Tibial nerve (tissue), 4 donors: ENCODE results near the gene OCIAD2.

ENCODE experiments used
- CTCF ChIP-seq, 5 experiments: fragments of 200-600 bp in 3 of 5; fragments of 450-650 bp in 2 of 5; sonication (generic) in 3 of 5; IDR thresholded peaks; one replicate each; pipeline ENCODE4 v1.5.1; 2016 to 2019; ENCODE audit warnings: antibody characterized with exemption in 5 of 5, mild to moderate bottlenecking in 3 of 5, moderate library complexity in 2 of 5
- EP300 ChIP-seq, 2 donors: sonication (generic); formaldehyde crosslinking; IDR thresholded peaks; one replicate each; pipeline ENCODE4 v1.6.1; 2017; ENCODE audit warnings: antibody characterized with exemption in 2 of 2, mild to moderate bottlenecking in 1 of 2
- POLR2A ChIP-seq, 2 donors: fragments of 450-650 bp; IDR thresholded peaks; one replicate each; pipeline ENCODE4 v1.6.1; 2017; ENCODE audit warnings: antibody characterized with exemption in 2 of 2, mild to moderate bottlenecking in 2 of 2, moderate library complexity in 2 of 2

- TF ChIP-seq EP300 (IDR thresholded peaks at IDR 0.05) (no peak), POLR2A (IDR thresholded peaks at IDR 0.05) (no peak), CTCF (IDR thresholded peaks at IDR 0.05) (no peak)
These were observed 51.6 kb downstream of the OCIAD2 start for GRCh38 chr4:48854982-48855381.
